Colonic mucosa (tissue), 4 donors: Measurements from ENCODE around the gene MUC20. TPM values are rescaled to one million over a fixed set of nuclear protein-coding genes. Genes with fewer than 3 reads are reported as not detected.
"Not testable (repeated sequence)": the region's sequence is repeated elsewhere in the genome, so short reads cannot be mapped to it uniquely, and the experiment has no call there.

Experiments
- DNase-seq: peaks from one replicate; pipeline ENCODE4 v3.0.0-alpha.2; 2020
- H3K27ac ChIP-seq: fragments of 200-600 bp; one replicate; pipeline ENCODE4 v1.8.0; 2021
- H3K27me3 ChIP-seq: fragments of 200-600 bp; one replicate; pipeline ENCODE4 v1.8.0; 2021
- H3K36me3 ChIP-seq: fragments of 200-600 bp; one replicate; pipeline ENCODE4 v1.8.0; 2021
- H3K4me1 ChIP-seq: fragments of 200-600 bp; one replicate; pipeline ENCODE4 v1.8.0; 2021; ENCODE audit warnings: mild to moderate bottlenecking
- H3K4me3 ChIP-seq: fragments of 200-600 bp; one replicate; pipeline ENCODE4 v1.8.0; 2021
- H3K9ac ChIP-seq, 2 donors: one replicate each; pipeline ENCODE4 v1.7.0; 2013; ENCODE audit warnings: control low read depth in 2 of 2, low read depth in 2 of 2, low read length in 2 of 2
- H3K9me3 ChIP-seq: fragments of 200-600 bp; one replicate; pipeline ENCODE4 v1.8.0; 2021
- CTCF ChIP-seq: fragments of 200-600 bp; IDR thresholded peaks from one replicate; pipeline ENCODE4 v1.8.0; 2022; ENCODE audit warnings: antibody characterized with exemption, mild to moderate bottlenecking
- intact Hi-C: fragments of 100-400 bp; cut with DNase I; formaldehyde crosslinking; loops from one replicate; pipeline ENCODE4 v1.14.1; 2022
- total RNA-seq, 2 donors: library from RNA; stranded (reverse); fragmentation: NEBNext Ultra II Directional in 1 of 2; extraction: Animal tissue kit (Norgen Biotek cat#: 25700) in 1 of 2; gene quantifications; one replicate each; pipeline ENCODE4 v1.2.1, GENCODE V29; 2021
- donor health status: healthy.
- donor health status: DM: no; HTN: no; CAD: no.
- donor health status: DM: no; HTN: no; CAD: no.

Gene MUC20
- total RNA-seq, 2 donors from 2014 or later, result 58.1 to 170 TPM

- intact Hi-C loops, result no loop called here
Observed at GRCh38 chr3:195715134-195715533, 5.6 kb upstream of the MUC20 start.

GRCh38 chr3:195715583-195716266 is 5.1 kb upstream of the MUC20 start:
- Histone ChIP-seq H3K4me1 (no peaks in the 10 kb centered on the region), H3K27ac (peak overlapping the region; percentile 0), H3K9ac (no peak overlapping the region), H3K36me3 (peaks cover 4% of the 10 kb centered on the region), H3K4me3 (no peak overlapping the region), H3K9me3 (no peaks in the 10 kb centered on the region), H3K27me3 (no peaks in the 10 kb centered on the region)
- intact Hi-C loops, result no loop called here
- no peak for TF ChIP-seq CTCF
- peak; percentile 75 for DNase-seq

More at GRCh38 chr3:195715134-195715533, 5.6 kb upstream of the MUC20 start:
- Histone ChIP-seq H3K27me3 (no peaks in the 10 kb centered on the region), H3K4me3 (no peak overlapping the region), H3K27ac (no peak overlapping the region), H3K4me1 (no peaks in the 10 kb centered on the region), H3K9me3 (no peaks in the 10 kb centered on the region), H3K36me3 (peaks cover 4% of the 10 kb centered on the region), H3K9ac (no peak overlapping the region)
- no peak for DNase-seq
- no peak for TF ChIP-seq CTCF

- no peaks in the 10 kb centered on the region for H3K4me1 ChIP-seq
- no peak for DNase-seq
Observed at GRCh38 chr3:195717416-195717815, 3.4 kb upstream of the MUC20 start.

GRCh38 chr3:195717852-195718476 is 2.8 kb upstream of the MUC20 start:
- no peak for TF ChIP-seq CTCF
- no peak for DNase-seq
- H3K27ac ChIP-seq, result no peak overlapping the region
- H3K9me3 ChIP-seq, result no peaks in the 10 kb centered on the region
- no peaks in the 10 kb centered on the region for H3K4me1 ChIP-seq
- H3K9ac ChIP-seq, result no peak overlapping the region
- H3K4me3 ChIP-seq, result no peak overlapping the region
- intact Hi-C loops, result no loop called here
- no peaks in the 10 kb centered on the region for H3K27me3 ChIP-seq
- no peaks in the 10 kb centered on the region for H3K36me3 ChIP-seq

More at GRCh38 chr3:195717416-195717815, 3.4 kb upstream of the MUC20 start:
- H3K9me3 ChIP-seq, result no peaks in the 10 kb centered on the region
- H3K27ac ChIP-seq, result no peak overlapping the region
- TF ChIP-seq CTCF, result no peak
- no peak overlapping the region for H3K9ac ChIP-seq
- H3K36me3 ChIP-seq, result no peaks in the 10 kb centered on the region
- intact Hi-C loops, result no loop called here
- no peak overlapping the region for H3K4me3 ChIP-seq
- H3K27me3 ChIP-seq, result no peaks in the 10 kb centered on the region

GRCh38 chr3:195718477-195718984 is 2.2 kb upstream of the MUC20 start:
- H3K4me1 ChIP-seq, result no peaks in the 10 kb centered on the region
- intact Hi-C loops, result no loop called here
- no peak for TF ChIP-seq CTCF

GRCh38 chr3:195719514-195720254 is 1.1 kb upstream of the MUC20 start:
- H3K27ac ChIP-seq, H3K9me3 ChIP-seq, H3K4me1 ChIP-seq, DNase-seq, H3K27me3 ChIP-seq, H3K36me3 ChIP-seq, H3K4me3 ChIP-seq, H3K9ac ChIP-seq, intact Hi-C loops: not testable (repeated sequence)

More at GRCh38 chr3:195718477-195718984, 2.2 kb upstream of the MUC20 start:
- no peak overlapping the region for H3K27ac ChIP-seq
- H3K9ac ChIP-seq, result no peak overlapping the region
- H3K36me3 ChIP-seq, result no peaks in the 10 kb centered on the region
- no peak overlapping the region for H3K4me3 ChIP-seq
- DNase-seq, result no peak
- H3K9me3 ChIP-seq, result no peaks in the 10 kb centered on the region
- no peaks in the 10 kb centered on the region for H3K27me3 ChIP-seq

- H3K36me3 ChIP-seq, DNase-seq, H3K9ac ChIP-seq, H3K27ac ChIP-seq, intact Hi-C loops, H3K4me1 ChIP-seq, H3K27me3 ChIP-seq, H3K9me3 ChIP-seq: not testable (repeated sequence)
- peak overlapping the region; percentile 7 for H3K4me3 ChIP-seq
Observed at GRCh38 chr3:195722139-195722995, 1.6 kb downstream of the MUC20 start.
